ENCODE data around the gene APOD. TPM values are rescaled to one million over a fixed set of nuclear protein-coding genes. Genes with fewer than 3 reads are reported as not detected.
"Not testable (repeated sequence)": the region's sequence is repeated elsewhere in the genome, so short reads cannot be mapped to it uniquely, and the experiment has no call there.

APOD gene
- total RNA-seq, 2 donors from 2014 or later: not detected

- not testable (repeated sequence) for H3K27me3 Mint-ChIP-seq; H3K4me3 Mint-ChIP-seq; H3K9me3 ChIP-seq (ENCODE audit: control insufficient read depth, low read length, poor library complexity, severe bottlenecking); H3K27ac Mint-ChIP-seq; ATAC-seq; DNase-seq; H3K4me1 Mint-ChIP-seq; H3K36me3 Mint-ChIP-seq (ENCODE audit: low read depth)
These were observed 6.6 kb upstream of the APOD start for GRCh38 chr3:195590381-195590780.

GRCh38 chr3:195589796-195590195 is 6.1 kb upstream of the APOD start:
- ATAC-seq; H3K4me1 Mint-ChIP-seq; H3K4me3 Mint-ChIP-seq; H3K27ac Mint-ChIP-seq; H3K36me3 Mint-ChIP-seq (ENCODE audit: low read depth); DNase-seq; H3K27me3 Mint-ChIP-seq; H3K9me3 ChIP-seq (ENCODE audit: control insufficient read depth, low read length, poor library complexity, severe bottlenecking): not testable (repeated sequence)

- DNase-seq (no peak), ATAC-seq (no peak)
These were observed 4.1 kb upstream of the APOD start for GRCh38 chr3:195587824-195588223.

GRCh38 chr3:195587406-195587805 is 3.7 kb upstream of the APOD start:
- DNase-seq (no peak), ATAC-seq (no peak)
- no peak overlapping the region for H3K4me3 Mint-ChIP-seq
- no peak overlapping the region for H3K27ac Mint-ChIP-seq
- peaks cover 3% of the 10 kb centered on the region for H3K4me1 Mint-ChIP-seq
- H3K9me3 ChIP-seq (ENCODE audit: control insufficient read depth, low read length, poor library complexity, severe bottlenecking): peaks cover 2% of the 10 kb centered on the region
- H3K27me3 Mint-ChIP-seq: no peaks in the 10 kb centered on the region
- no peaks in the 10 kb centered on the region for H3K36me3 Mint-ChIP-seq (ENCODE audit: low read depth)

More at GRCh38 chr3:195587824-195588223, 4.1 kb upstream of the APOD start:
- Mint-ChIP-seq H3K27ac (no peak overlapping the region), H3K27me3 (no peaks in the 10 kb centered on the region), H3K4me3 (no peak overlapping the region), H3K4me1 (peaks cover 6% of the 10 kb centered on the region), H3K36me3 (ENCODE audit: low read depth) (no peaks in the 10 kb centered on the region)
- peaks cover 2% of the 10 kb centered on the region for H3K9me3 ChIP-seq (ENCODE audit: control insufficient read depth, low read length, poor library complexity, severe bottlenecking)

- peaks cover 2% of the 10 kb centered on the region for H3K9me3 ChIP-seq (ENCODE audit: control insufficient read depth, low read length, poor library complexity, severe bottlenecking)
- no peak overlapping the region for H3K27ac Mint-ChIP-seq
- no peak for DNase-seq
- H3K36me3 Mint-ChIP-seq (ENCODE audit: low read depth): no peaks in the 10 kb centered on the region
- H3K27me3 Mint-ChIP-seq: no peaks in the 10 kb centered on the region
- peaks cover 5% of the 10 kb centered on the region for H3K4me1 Mint-ChIP-seq
- H3K4me3 Mint-ChIP-seq: no peak overlapping the region
- no peak for ATAC-seq
These were observed 767 bp upstream of the APOD start for GRCh38 chr3:195584543-195584870.

GRCh38 chr3:195582947-195583346 is 793 bp downstream of the APOD start:
- no peaks in the 10 kb centered on the region for H3K36me3 Mint-ChIP-seq (ENCODE audit: low read depth)
- DNase-seq (no peak), ATAC-seq (no peak)
- peaks cover 5% of the 10 kb centered on the region for H3K4me1 Mint-ChIP-seq
- no peak overlapping the region for H3K27ac Mint-ChIP-seq
- no peaks in the 10 kb centered on the region for H3K9me3 ChIP-seq (ENCODE audit: control insufficient read depth, low read length, poor library complexity, severe bottlenecking)
- no peak overlapping the region for H3K4me3 Mint-ChIP-seq
- H3K27me3 Mint-ChIP-seq: no peaks in the 10 kb centered on the region

- no peak for DNase-seq
- H3K4me1 Mint-ChIP-seq: peaks cover 6% of the 10 kb centered on the region
- H3K36me3 Mint-ChIP-seq (ENCODE audit: low read depth): no peaks in the 10 kb centered on the region
- H3K9me3 ChIP-seq (ENCODE audit: control insufficient read depth, low read length, poor library complexity, severe bottlenecking): no peaks in the 10 kb centered on the region
- no peak overlapping the region for H3K27ac Mint-ChIP-seq
- no peaks in the 10 kb centered on the region for H3K27me3 Mint-ChIP-seq
- no peak overlapping the region for H3K4me3 Mint-ChIP-seq
- ATAC-seq: no peak
These were observed 2.8 kb downstream of the APOD start for GRCh38 chr3:195580744-195581443.

GRCh38 chr3:195579281-195579680 is 4.5 kb downstream of the APOD start:
- peaks cover 6% of the 10 kb centered on the region for H3K4me1 Mint-ChIP-seq
- DNase-seq: no peak
- no peak for ATAC-seq
- H3K9me3 ChIP-seq (ENCODE audit: control insufficient read depth, low read length, poor library complexity, severe bottlenecking): no peaks in the 10 kb centered on the region
- no peaks in the 10 kb centered on the region for H3K27me3 Mint-ChIP-seq
- no peak overlapping the region for H3K4me3 Mint-ChIP-seq
- H3K36me3 Mint-ChIP-seq (ENCODE audit: low read depth): no peaks in the 10 kb centered on the region
- H3K27ac Mint-ChIP-seq: no peak overlapping the region

GRCh38 chr3:195578565-195578964 is 5.2 kb downstream of the APOD start:
- H3K36me3 Mint-ChIP-seq (ENCODE audit: low read depth): no peaks in the 10 kb centered on the region
- ATAC-seq: no peak
- no peaks in the 10 kb centered on the region for H3K9me3 ChIP-seq (ENCODE audit: control insufficient read depth, low read length, poor library complexity, severe bottlenecking)
- DNase-seq: no peak
- no peaks in the 10 kb centered on the region for H3K27me3 Mint-ChIP-seq
- no peak overlapping the region for H3K27ac Mint-ChIP-seq
- peak overlapping the region; percentile 36 for H3K4me3 Mint-ChIP-seq
- peaks cover 6% of the 10 kb centered on the region for H3K4me1 Mint-ChIP-seq

GRCh38 chr3:195577645-195578177 is 6.0 kb downstream of the APOD start:
- no peak for DNase-seq
- Mint-ChIP-seq H3K27me3 (no peaks in the 10 kb centered on the region), H3K36me3 (ENCODE audit: low read depth) (no peaks in the 10 kb centered on the region), H3K4me1 (peaks cover 6% of the 10 kb centered on the region), H3K27ac (no peak overlapping the region), H3K4me3 (no peak overlapping the region)
- no peaks in the 10 kb centered on the region for H3K9me3 ChIP-seq (ENCODE audit: control insufficient read depth, low read length, poor library complexity, severe bottlenecking)
- no peak for ATAC-seq

- H3K9me3 ChIP-seq (ENCODE audit: control insufficient read depth, low read length, poor library complexity, severe bottlenecking): no peaks in the 10 kb centered on the region
- Mint-ChIP-seq H3K4me3 (no peak overlapping the region), H3K36me3 (ENCODE audit: low read depth) (no peaks in the 10 kb centered on the region), H3K27ac (no peak overlapping the region), H3K27me3 (no peaks in the 10 kb centered on the region), H3K4me1 (peaks cover 11% of the 10 kb centered on the region)
- no peak for DNase-seq
- ATAC-seq: no peak
These were observed 9.0 kb downstream of the APOD start for GRCh38 chr3:195574497-195575304.

GRCh38 chr3:195573611-195574496 is 9.9 kb downstream of the APOD start:
- Mint-ChIP-seq H3K36me3 (ENCODE audit: low read depth) (no peaks in the 10 kb centered on the region), H3K27me3 (no peaks in the 10 kb centered on the region)

GRCh38 chr3:195571361-195571760 is 12.4 kb downstream of the APOD start:
- DNase-seq (no peak), ATAC-seq (no peak)
- Mint-ChIP-seq H3K4me3 (no peak overlapping the region), H3K27me3 (peaks cover 5% of the 10 kb centered on the region), H3K4me1 (peaks cover 11% of the 10 kb centered on the region), H3K36me3 (ENCODE audit: low read depth) (no peaks in the 10 kb centered on the region), H3K27ac (no peak overlapping the region)
- H3K9me3 ChIP-seq (ENCODE audit: control insufficient read depth, low read length, poor library complexity, severe bottlenecking): no peaks in the 10 kb centered on the region

More at GRCh38 chr3:195573611-195574496, 9.9 kb downstream of the APOD start:
- no peaks in the 10 kb centered on the region for H3K9me3 ChIP-seq (ENCODE audit: control insufficient read depth, low read length, poor library complexity, severe bottlenecking)
- Mint-ChIP-seq H3K27ac (no peak overlapping the region), H3K4me1 (peaks cover 13% of the 10 kb centered on the region), H3K4me3 (no peak overlapping the region)
- ATAC-seq (no peak), DNase-seq (no peak)
